Ascending aorta (tissue), 2 donors: ENCODE results near the gene CALN1. TPM values are rescaled to one million over a fixed set of nuclear protein-coding genes. Genes with fewer than 3 reads are reported as not detected.

Experiments used
- DNase-seq, 2 donors: peaks; one replicate each; pipeline ENCODE4 v3.0.0-alpha.2; 2019; ENCODE audit warnings: low spot score in 2 of 2
- H3K27ac ChIP-seq, 2 donors: fragments of 200-600 bp; sonication (generic); one replicate each; pipeline ENCODE4 v1.5.1; 2016 to 2017; ENCODE audit warnings: mild to moderate bottlenecking in 1 of 2
- H3K27me3 ChIP-seq: fragments of 200-600 bp; sonication (generic); one replicate; pipeline ENCODE4 v1.5.1; 2017
- H3K36me3 ChIP-seq, 2 donors: fragments of 200-600 bp; sonication (generic); one replicate each; pipeline ENCODE4 v1.5.1; 2016
- H3K4me1 ChIP-seq, 2 donors: fragments of 200-600 bp; sonication (generic); one replicate each; pipeline ENCODE4 v1.5.1; 2016 to 2017; ENCODE audit warnings: mild to moderate bottlenecking in 1 of 2
- H3K4me3 ChIP-seq, 2 donors: fragments of 200-600 bp; sonication (generic); one replicate each; pipeline ENCODE4 v1.5.1; 2016 to 2017; ENCODE audit warnings: mild to moderate bottlenecking in 1 of 2
- H3K9me3 ChIP-seq, 2 donors: fragments of 200-600 bp; sonication (generic); one replicate each; pipeline ENCODE4 v1.5.1; 2016
- intact Hi-C: fragments of 100-400 bp; cut with DNase I; formaldehyde crosslinking; loops from one replicate; pipeline ENCODE4 v1.15.1; 2023
- total RNA-seq: library from RNA; depleted of rRNA; stranded (reverse); fragments of >200 nt; gene quantifications from one replicate; pipeline ENCODE4 v1.1.0, GENCODE V29; 2016
- TF ChIP-seq, protein P1 (sequence below), 3 experiments: fragments of 200-600 bp in 2 of 3; fragments of 450-650 bp in 1 of 3; sonication (generic) in 2 of 3; IDR thresholded peaks; one replicate each; pipeline ENCODE4 v1.5.1; 2016 to 2019; ENCODE audit warnings: antibody characterized with exemption in 3 of 3, mild to moderate bottlenecking in 1 of 3, moderate library complexity in 1 of 3

CALN1 gene
- total RNA-seq, 1 donor from 2014 or later, result 1.2 TPM

- Histone ChIP-seq H3K27ac (no peak overlapping the region), H3K4me3 (no peak overlapping the region), H3K4me1 (no peaks in the 10 kb centered on the region), H3K27me3 (no peaks in the 10 kb centered on the region), H3K9me3 (no peaks in the 10 kb centered on the region), H3K36me3 (no peaks in the 10 kb centered on the region)
- DNase-seq, result no peak
- TF ChIP-seq, protein P1, sequence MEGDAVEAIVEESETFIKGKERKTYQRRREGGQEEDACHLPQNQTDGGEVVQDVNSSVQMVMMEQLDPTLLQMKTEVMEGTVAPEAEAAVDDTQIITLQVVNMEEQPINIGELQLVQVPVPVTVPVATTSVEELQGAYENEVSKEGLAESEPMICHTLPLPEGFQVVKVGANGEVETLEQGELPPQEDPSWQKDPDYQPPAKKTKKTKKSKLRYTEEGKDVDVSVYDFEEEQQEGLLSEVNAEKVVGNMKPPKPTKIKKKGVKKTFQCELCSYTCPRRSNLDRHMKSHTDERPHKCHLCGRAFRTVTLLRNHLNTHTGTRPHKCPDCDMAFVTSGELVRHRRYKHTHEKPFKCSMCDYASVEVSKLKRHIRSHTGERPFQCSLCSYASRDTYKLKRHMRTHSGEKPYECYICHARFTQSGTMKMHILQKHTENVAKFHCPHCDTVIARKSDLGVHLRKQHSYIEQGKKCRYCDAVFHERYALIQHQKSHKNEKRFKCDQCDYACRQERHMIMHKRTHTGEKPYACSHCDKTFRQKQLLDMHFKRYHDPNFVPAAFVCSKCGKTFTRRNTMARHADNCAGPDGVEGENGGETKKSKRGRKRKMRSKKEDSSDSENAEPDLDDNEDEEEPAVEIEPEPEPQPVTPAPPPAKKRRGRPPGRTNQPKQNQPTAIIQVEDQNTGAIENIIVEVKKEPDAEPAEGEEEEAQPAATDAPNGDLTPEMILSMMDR (IDR thresholded peaks at IDR 0.05), result no peak
- intact Hi-C loops, result no loop called here
Observed at GRCh38 chr7:72415586-72415985, 3.4 kb upstream of the CALN1 start.

DNA sequence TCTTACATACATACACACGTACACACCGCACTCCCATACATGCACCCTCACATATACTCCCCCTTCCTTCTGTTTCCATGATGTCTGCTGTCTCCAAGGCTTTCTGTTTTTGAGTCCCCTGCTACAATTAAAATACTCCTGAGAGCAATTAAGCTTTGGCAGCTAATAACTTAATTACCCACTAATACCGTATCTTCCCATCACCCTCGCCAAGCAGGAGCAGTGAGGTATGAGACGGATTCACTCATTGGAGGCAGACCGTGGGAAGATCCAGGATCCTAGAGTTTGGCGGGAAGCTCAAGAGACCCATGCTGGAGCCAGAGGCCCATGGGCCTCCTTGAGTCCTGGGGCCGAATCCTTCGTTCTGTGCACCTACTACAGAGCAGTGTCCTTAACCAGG, 1.7 kb upstream of the CALN1 start:
- Histone ChIP-seq H3K9me3 (no peaks in the 10 kb centered on the region), H3K27me3 (no peaks in the 10 kb centered on the region), H3K27ac (no peak overlapping the region), H3K4me3 (no peak overlapping the region), H3K4me1 (no peaks in the 10 kb centered on the region), H3K36me3 (no peaks in the 10 kb centered on the region)
- intact Hi-C loops, result no loop called here
- TF ChIP-seq, protein P1 (IDR thresholded peaks at IDR 0.05), result no peak
- no peak for DNase-seq

DNA sequence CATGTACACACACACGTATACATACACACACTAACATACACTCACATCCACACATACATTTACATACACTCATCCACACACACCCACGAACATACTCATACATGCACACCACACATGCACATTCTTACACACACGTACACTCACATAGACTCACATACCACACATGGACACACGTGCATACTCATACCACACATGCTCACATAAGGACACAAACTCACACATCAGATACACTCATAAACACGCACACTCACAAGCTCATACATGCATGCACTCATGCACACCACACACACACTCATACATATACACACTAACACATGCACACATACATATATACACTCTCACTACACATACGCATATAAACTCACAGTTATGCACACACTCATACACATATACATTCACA, 1.2 kb upstream of the CALN1 start:
- H3K4me1 ChIP-seq, result no peaks in the 10 kb centered on the region
- intact Hi-C loops, result no loop called here
- no peak overlapping the region for H3K27ac ChIP-seq
- H3K36me3 ChIP-seq, result no peaks in the 10 kb centered on the region
- TF ChIP-seq, protein P1 (IDR thresholded peaks at IDR 0.05), result no peak
- H3K9me3 ChIP-seq, result no peaks in the 10 kb centered on the region
- DNase-seq, result no peak
- no peaks in the 10 kb centered on the region for H3K27me3 ChIP-seq
- no peak overlapping the region for H3K4me3 ChIP-seq

GRCh38 chr7:72411419-72411818, 719 bp downstream of the CALN1 start:
- TF ChIP-seq, protein P1 (IDR thresholded peaks at IDR 0.05), result no peak
- intact Hi-C loops, result no loop called here
- no peak overlapping the region for H3K27ac ChIP-seq
- H3K4me1 ChIP-seq, result no peaks in the 10 kb centered on the region
- DNase-seq, result no peak
- no peaks in the 10 kb centered on the region for H3K9me3 ChIP-seq
- H3K36me3 ChIP-seq, result no peaks in the 10 kb centered on the region
- no peak overlapping the region for H3K4me3 ChIP-seq
- H3K27me3 ChIP-seq, result no peaks in the 10 kb centered on the region

- H3K9me3 ChIP-seq, result no peaks in the 10 kb centered on the region
- no peak for DNase-seq
- TF ChIP-seq, protein P1 (IDR thresholded peaks at IDR 0.05), result no peak
- H3K4me3 ChIP-seq, result no peak overlapping the region
- no peaks in the 10 kb centered on the region for H3K4me1 ChIP-seq
- H3K27ac ChIP-seq, result no peak overlapping the region
- no peaks in the 10 kb centered on the region for H3K27me3 ChIP-seq
- intact Hi-C loops, result no loop called here
- H3K36me3 ChIP-seq, result no peaks in the 10 kb centered on the region
Observed at GRCh38 chr7:72409638-72410015, 2.5 kb downstream of the CALN1 start.

DNA sequence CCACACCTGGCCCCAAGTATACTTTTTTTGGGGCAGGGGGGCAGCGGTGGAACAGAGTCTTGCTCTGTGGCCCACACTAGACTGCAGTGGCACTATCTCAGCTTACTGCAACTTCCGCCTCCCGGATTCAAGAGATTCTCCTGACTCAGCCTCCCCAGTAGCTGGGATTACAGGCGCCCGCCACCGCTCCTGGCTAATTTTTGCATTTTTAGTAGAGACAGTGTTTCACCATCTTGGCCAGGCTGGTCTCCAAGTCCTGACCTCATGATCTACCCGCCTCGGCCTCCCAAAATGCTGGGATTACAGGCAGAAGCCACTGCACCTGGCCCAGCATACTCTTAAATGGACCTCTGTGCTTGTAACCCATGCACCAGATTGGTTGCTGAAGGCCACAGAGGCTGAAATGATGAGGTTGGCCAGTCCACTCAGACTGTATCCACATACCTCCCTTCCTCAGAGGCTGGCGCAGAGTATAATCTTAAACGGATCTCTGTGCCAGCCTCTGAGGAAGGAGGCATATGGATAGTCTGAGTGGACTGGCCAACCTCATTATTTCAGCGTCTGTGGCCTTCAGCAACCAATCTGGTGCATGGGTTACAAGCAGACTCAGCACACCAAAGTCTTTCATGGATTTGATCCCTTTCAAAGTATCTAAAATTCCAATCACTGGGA, 3.0 kb downstream of the CALN1 start:
- no peak for DNase-seq
- Histone ChIP-seq H3K4me1 (no peaks in the 10 kb centered on the region), H3K9me3 (no peaks in the 10 kb centered on the region), H3K4me3 (no peak overlapping the region), H3K27me3 (no peaks in the 10 kb centered on the region), H3K27ac (no peak overlapping the region), H3K36me3 (no peaks in the 10 kb centered on the region)
- intact Hi-C loops, result no loop called here
- TF ChIP-seq, protein P1 (IDR thresholded peaks at IDR 0.05), result no peak
